Suprapubic skin (tissue), 4 donors: ENCODE measurements around the gene KIAA0513. TPM values are rescaled to one million over a fixed set of nuclear protein-coding genes. Genes with fewer than 3 reads are reported as not detected.

Experiments used
- DNase-seq, 2 donors: peaks; one replicate each; pipeline ENCODE4 v3.0.0-alpha.2; 2019; ENCODE audit warnings: low spot score in 2 of 2
- H3K27ac ChIP-seq: fragments of 200-600 bp; sonication (generic); one replicate; pipeline ENCODE4 v1.5.1; 2019
- H3K27me3 ChIP-seq: fragments of 200-600 bp; sonication (generic); one replicate; pipeline ENCODE4 v1.5.1; 2019
- H3K36me3 ChIP-seq: fragments of 200-600 bp; sonication (generic); one replicate; pipeline ENCODE4 v1.5.1; 2019
- H3K4me1 ChIP-seq: fragments of 200-600 bp; sonication (generic); one replicate; pipeline ENCODE4 v1.5.1; 2019
- H3K4me3 ChIP-seq: fragments of 200-600 bp; sonication (generic); one replicate; pipeline ENCODE4 v1.5.1; 2019; ENCODE audit warnings: mild to moderate bottlenecking
- H3K9me3 ChIP-seq: fragments of 200-600 bp; sonication (generic); one replicate; pipeline ENCODE4 v1.5.1; 2019
- EP300 ChIP-seq: sonication (generic); formaldehyde crosslinking; IDR thresholded peaks from one replicate; pipeline ENCODE4 v1.6.1; 2017; ENCODE audit warnings: antibody characterized with exemption
- POLR2A ChIP-seq, 2 donors: fragments of 450-650 bp; IDR thresholded peaks; one replicate each; pipeline ENCODE4 v1.6.1; 2017; ENCODE audit warnings: antibody characterized with exemption in 2 of 2, mild to moderate bottlenecking in 2 of 2, moderate library complexity in 2 of 2
- POLR2AphosphoS5 ChIP-seq, 3 donors: sonication (generic); formaldehyde crosslinking; IDR thresholded peaks; one replicate each; pipeline ENCODE4 v1.6.1; 2017; ENCODE audit warnings: antibody characterized with exemption in 3 of 3
- WGBS: methylation state at CpG from one replicate; pipeline ENCODE4 v1.1.5; 2018; 5-methylcytosine and 5-hydroxymethylcytosine counted together
- total RNA-seq, 4 donors: library from RNA; depleted of rRNA; stranded (reverse); fragments of >200 nt; gene quantifications; one replicate each; pipeline ENCODE4 v1.1.0, GENCODE V29; 2016
- TF ChIP-seq, protein P1 (sequence below), 2 donors: fragments of 200-600 bp in 1 of 2; fragments of 450-650 bp in 1 of 2; sonication (generic) in 1 of 2; IDR thresholded peaks; one replicate each; pipeline ENCODE4 v1.5.1; 2016 to 2019; ENCODE audit warnings: antibody characterized with exemption in 2 of 2, mild to moderate bottlenecking in 1 of 2, moderate library complexity in 1 of 2

The KIAA0513 gene
- total RNA-seq, 4 donors from 2014 or later, result 23.7 to 32.3 (median 26.6) TPM

DNA sequence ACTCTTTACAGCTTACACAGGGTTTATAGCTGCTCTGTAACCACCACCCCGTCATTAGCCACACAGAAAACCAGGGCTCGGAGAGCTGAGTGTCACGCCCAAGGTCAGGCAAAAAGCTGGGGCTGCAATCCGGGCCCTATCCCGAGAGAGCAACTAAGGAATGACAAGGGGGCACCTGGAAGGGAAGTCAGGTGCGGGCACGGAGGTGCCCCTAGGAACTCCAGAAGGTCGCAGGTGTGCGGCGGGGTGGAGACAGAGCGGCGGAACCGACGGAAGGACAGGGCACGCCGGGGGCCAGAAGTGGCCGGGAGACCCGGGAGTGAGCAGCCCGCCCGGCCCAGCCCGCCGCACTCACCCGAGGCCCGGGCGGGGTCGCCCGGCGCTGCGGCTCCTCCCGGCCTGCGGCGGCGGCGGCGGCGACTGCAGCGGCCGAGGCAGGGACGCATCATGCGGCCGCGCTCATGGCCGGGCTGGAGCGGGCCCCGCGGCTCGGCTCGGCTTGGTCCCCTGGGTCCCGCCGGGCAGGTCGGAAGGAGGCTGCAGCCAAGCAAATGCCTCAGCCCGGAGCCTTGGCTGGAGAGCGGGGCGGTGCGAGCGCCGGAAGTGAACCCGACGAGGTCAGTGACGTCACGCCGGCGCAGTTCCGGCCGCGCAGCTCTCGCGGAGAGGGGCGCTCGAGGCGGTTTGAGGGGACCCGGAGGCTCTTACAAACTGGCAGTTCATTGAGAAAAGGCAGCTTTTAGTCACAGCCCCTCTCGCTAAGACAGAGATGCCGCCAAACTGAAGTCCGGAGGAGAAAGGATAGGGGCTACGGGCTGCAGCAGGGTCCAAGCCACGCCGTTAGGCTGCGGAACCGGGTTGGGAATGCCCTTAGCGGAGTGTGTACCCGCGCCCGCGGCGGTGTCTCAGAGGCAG is 16.4 kb upstream of the KIAA0513 start, which contains the start of gene ZDHHC7:
ZDHHC7 (minus strand) TSS at position 605 of the 915 bp plus-strand sequence. CDS start 20,917 bp downstream, outside the sequence.
- H3K4me3 ChIP-seq, result peak within 1 kb of the TSS; percentile 84
- DNase-seq, result peak; percentile 89 to 94
- peak within 1 kb of the TSS; percentile 95 for H3K27ac ChIP-seq
- TF ChIP-seq POLR2A (IDR thresholded peaks at IDR 0.05), result peak; percentile 17 to 83
- peak; percentile 58 for TF ChIP-seq EP300
- TF ChIP-seq, protein P1, sequence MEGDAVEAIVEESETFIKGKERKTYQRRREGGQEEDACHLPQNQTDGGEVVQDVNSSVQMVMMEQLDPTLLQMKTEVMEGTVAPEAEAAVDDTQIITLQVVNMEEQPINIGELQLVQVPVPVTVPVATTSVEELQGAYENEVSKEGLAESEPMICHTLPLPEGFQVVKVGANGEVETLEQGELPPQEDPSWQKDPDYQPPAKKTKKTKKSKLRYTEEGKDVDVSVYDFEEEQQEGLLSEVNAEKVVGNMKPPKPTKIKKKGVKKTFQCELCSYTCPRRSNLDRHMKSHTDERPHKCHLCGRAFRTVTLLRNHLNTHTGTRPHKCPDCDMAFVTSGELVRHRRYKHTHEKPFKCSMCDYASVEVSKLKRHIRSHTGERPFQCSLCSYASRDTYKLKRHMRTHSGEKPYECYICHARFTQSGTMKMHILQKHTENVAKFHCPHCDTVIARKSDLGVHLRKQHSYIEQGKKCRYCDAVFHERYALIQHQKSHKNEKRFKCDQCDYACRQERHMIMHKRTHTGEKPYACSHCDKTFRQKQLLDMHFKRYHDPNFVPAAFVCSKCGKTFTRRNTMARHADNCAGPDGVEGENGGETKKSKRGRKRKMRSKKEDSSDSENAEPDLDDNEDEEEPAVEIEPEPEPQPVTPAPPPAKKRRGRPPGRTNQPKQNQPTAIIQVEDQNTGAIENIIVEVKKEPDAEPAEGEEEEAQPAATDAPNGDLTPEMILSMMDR (IDR thresholded peaks at IDR 0.05), result no peak
- TF ChIP-seq POLR2AphosphoS5 (IDR thresholded peaks at IDR 0.05), result peak; percentile 4 to 72 (median 69)
- peaks cover 48% of the 10 kb centered on the region for H3K4me1 ChIP-seq
- no peaks in the 10 kb centered on the region for H3K36me3 ChIP-seq
- 0% methylated on average over 61 of the region's 86 CpGs for WGBS
- no peaks in the 10 kb centered on the region for H3K27me3 ChIP-seq
- no peaks in the 10 kb centered on the region for H3K9me3 ChIP-seq

DNA sequence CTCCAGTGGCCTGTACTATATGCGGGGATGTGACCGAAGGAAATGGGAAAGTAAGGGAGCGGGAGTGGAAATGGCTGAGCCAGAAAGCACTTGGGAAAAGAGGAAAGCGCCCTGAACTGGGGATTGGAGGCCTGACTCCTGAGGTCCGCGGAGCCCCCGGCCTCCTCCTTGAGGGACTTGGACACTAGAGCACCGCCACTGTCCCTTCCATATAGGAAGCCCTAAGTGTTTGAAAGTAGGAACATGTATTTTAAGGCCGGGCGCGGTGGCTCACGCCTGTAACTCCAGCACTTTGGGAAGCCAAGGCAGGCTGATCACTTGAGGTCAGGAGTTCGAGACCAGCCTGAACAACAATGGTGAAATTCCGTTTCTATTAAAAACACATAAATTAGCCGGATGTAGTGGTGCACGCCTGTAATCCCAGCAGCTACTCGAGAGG is 15.7 kb upstream of the KIAA0513 start:
- H3K9me3 ChIP-seq, result no peaks in the 10 kb centered on the region
- peak overlapping the region; percentile 84 for H3K4me3 ChIP-seq
- H3K36me3 ChIP-seq, result no peaks in the 10 kb centered on the region
- no peak for DNase-seq
- H3K27ac ChIP-seq, result peak overlapping the region; percentile 95
- TF ChIP-seq EP300, result no peak
- no peak for TF ChIP-seq POLR2AphosphoS5 (IDR thresholded peaks at IDR 0.05)
- TF ChIP-seq, protein P1 (IDR thresholded peaks at IDR 0.05), result no peak
- TF ChIP-seq POLR2A (IDR thresholded peaks at IDR 0.05), result no peak
- peaks cover 42% of the 10 kb centered on the region for H3K4me1 ChIP-seq
- no peaks in the 10 kb centered on the region for H3K27me3 ChIP-seq
- WGBS, result 19% methylated on average over 15 of the region's 17 CpGs

DNA sequence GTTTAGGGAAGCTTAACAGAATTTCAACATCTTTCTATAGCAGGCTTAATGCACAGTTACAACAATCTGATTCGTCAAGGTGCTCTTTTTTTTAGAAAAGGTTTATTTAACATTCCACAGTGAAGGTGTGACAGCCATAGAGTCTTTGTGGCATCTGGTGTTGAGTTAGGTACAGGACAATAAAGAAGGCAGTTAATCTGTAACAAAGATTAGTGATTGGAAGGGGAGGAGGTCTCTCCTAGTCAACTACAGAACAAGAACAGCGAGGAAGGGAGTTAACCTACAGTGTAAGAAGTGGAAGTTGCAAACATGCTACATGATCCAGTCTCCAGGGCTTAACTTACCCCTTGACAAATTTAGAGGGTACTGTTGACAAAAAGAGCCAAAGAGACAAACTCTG is 13.3 kb upstream of the KIAA0513 start:
- H3K9me3 ChIP-seq, result no peaks in the 10 kb centered on the region
- no peak overlapping the region for H3K4me3 ChIP-seq
- no peak overlapping the region for H3K27ac ChIP-seq
- H3K36me3 ChIP-seq, result no peaks in the 10 kb centered on the region
- DNase-seq, result no peak
- peaks cover 24% of the 10 kb centered on the region for H3K4me1 ChIP-seq
- TF ChIP-seq, protein P1 (IDR thresholded peaks at IDR 0.05), result no peak
- no peak for TF ChIP-seq POLR2AphosphoS5 (IDR thresholded peaks at IDR 0.05)
- no peak for TF ChIP-seq EP300
- no peak for TF ChIP-seq POLR2A (IDR thresholded peaks at IDR 0.05)
- H3K27me3 ChIP-seq, result no peaks in the 10 kb centered on the region
- WGBS, result 69% methylated on average over 2 of the region's 2 CpGs

DNA sequence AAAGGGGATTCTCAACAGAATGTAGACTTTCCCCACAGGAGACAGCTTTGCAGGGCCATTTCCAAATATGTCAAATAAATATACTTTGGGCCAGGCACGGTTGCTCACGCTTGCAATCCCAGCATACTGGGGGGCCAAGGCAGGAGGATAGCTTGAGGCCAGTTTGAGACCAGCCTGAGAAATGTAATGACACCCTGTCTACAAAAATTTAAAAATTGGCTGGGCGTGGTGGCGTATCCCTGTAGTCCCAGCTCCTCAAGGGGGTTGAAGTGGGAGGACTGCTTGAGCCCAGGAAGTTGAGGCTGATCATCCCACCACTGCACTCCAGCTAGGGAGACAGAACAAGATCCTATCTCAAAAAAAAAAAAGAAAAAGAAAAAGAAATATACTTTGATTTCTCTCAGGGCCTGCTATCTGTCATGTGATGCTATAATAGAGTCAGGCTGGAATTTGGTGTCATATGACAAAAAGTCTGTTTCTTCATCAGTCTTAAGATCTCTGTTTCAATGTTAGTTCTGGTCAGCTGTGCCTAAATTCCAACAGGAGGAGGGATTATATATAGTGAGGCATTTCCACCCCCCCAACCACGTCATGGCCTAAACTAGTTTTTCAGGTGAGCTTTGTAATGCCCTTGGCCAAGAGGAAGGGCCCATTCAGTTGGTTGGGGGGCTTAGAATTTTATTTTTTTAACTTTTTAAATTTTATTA is 12.0 kb upstream of the KIAA0513 start:
- Histone ChIP-seq H3K4me1 (peaks cover 21% of the 10 kb centered on the region), H3K27ac (no peak overlapping the region), H3K27me3 (no peaks in the 10 kb centered on the region), H3K36me3 (no peaks in the 10 kb centered on the region), H3K4me3 (no peak overlapping the region), H3K9me3 (no peaks in the 10 kb centered on the region)
- WGBS, result 80% methylated on average over 5 of the region's 5 CpGs
- TF ChIP-seq, protein P1 (IDR thresholded peaks at IDR 0.05), result no peak
- DNase-seq, result no peak

DNA sequence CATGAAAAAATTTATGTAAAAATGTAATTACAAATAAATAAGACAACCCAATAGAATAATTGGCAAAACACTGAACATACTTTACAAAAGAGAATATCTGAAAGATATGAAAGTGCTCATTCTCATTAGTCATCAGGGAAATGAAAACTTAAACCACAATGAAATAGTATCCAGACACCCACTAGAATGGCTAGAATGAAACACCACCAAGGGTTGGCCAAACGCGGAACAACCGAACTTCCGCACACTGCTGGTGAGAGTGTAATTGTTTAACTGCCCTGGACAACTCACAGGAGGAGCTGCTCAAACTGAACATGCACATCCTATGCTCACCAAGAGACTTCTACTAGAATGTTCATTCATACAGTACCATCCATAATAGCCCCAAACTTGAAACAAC is 10.4 kb upstream of the KIAA0513 start:
- TF ChIP-seq POLR2A (IDR thresholded peaks at IDR 0.05), result no peak
- TF ChIP-seq, protein P1 (IDR thresholded peaks at IDR 0.05), result no peak
- TF ChIP-seq POLR2AphosphoS5 (IDR thresholded peaks at IDR 0.05), result no peak
- no peak for TF ChIP-seq EP300
- no peaks in the 10 kb centered on the region for H3K36me3 ChIP-seq
- no peak overlapping the region for H3K4me3 ChIP-seq
- WGBS, result 70% methylated on average over 4 of the region's 4 CpGs
- H3K9me3 ChIP-seq, result no peaks in the 10 kb centered on the region
- H3K27me3 ChIP-seq, result no peaks in the 10 kb centered on the region
- H3K4me1 ChIP-seq, result peaks cover 15% of the 10 kb centered on the region
- H3K27ac ChIP-seq, result no peak overlapping the region
- no peak for DNase-seq
